ENCODE measurements around the gene ACSS2. TPM values are rescaled to one million over a fixed set of nuclear protein-coding genes. Genes with fewer than 3 reads are reported as not detected.

Gene ACSS2
- total RNA-seq, 1 donor = 32.3 TPM

DNA sequence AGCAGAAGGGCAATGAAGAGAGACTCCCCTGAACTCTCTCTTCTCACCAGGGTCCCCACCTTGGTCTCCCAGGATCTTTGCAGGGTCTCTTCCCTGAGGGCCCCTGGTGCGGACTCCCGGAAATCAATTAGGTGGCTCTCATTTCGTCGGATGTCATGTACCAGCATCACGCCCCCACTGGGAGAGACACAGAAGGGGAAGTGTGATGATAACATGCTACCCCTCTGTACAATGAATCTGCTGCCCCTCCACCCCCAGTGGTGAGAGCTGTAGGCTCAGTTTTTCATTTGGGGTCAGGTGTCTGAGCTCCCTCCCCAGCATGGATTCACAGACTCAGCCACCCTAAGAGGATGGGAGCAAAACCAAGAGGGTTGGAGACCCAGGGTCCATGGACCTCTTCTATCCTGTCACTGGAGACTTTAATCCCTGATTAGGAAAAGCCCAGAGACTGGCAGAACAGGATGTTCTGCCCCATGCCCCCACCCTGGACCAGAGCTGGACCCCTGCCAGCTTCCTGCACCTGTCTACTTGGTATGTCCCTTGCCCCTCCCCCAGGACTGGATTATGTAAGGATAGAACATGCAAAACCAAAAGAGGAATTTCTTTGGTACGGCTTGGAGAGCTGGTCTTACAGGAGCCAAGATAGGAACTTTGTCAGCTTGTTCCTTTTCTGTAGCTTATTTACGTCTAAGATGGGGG lies 14.9 kb upstream of the ACSS2 start:
- TF ChIP-seq, protein P1, sequence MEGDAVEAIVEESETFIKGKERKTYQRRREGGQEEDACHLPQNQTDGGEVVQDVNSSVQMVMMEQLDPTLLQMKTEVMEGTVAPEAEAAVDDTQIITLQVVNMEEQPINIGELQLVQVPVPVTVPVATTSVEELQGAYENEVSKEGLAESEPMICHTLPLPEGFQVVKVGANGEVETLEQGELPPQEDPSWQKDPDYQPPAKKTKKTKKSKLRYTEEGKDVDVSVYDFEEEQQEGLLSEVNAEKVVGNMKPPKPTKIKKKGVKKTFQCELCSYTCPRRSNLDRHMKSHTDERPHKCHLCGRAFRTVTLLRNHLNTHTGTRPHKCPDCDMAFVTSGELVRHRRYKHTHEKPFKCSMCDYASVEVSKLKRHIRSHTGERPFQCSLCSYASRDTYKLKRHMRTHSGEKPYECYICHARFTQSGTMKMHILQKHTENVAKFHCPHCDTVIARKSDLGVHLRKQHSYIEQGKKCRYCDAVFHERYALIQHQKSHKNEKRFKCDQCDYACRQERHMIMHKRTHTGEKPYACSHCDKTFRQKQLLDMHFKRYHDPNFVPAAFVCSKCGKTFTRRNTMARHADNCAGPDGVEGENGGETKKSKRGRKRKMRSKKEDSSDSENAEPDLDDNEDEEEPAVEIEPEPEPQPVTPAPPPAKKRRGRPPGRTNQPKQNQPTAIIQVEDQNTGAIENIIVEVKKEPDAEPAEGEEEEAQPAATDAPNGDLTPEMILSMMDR (IDR thresholded peaks at IDR 0.05; ENCODE audit: insufficient read depth, low read length) = no peak
- H3K4me3 ChIP-seq (ENCODE audit: low read depth, low read length) = no peak overlapping the region
- no peak for DNase-seq (ENCODE audit: low read depth)

GRCh38 chr20:34862724-34863123 lies 13.7 kb upstream of the ACSS2 start:
- no peak for DNase-seq (ENCODE audit: low read depth)
- TF ChIP-seq, protein P1 (IDR thresholded peaks at IDR 0.05; ENCODE audit: insufficient read depth, low read length) = no peak
- no peak overlapping the region for H3K4me3 ChIP-seq (ENCODE audit: low read depth, low read length)

DNA sequence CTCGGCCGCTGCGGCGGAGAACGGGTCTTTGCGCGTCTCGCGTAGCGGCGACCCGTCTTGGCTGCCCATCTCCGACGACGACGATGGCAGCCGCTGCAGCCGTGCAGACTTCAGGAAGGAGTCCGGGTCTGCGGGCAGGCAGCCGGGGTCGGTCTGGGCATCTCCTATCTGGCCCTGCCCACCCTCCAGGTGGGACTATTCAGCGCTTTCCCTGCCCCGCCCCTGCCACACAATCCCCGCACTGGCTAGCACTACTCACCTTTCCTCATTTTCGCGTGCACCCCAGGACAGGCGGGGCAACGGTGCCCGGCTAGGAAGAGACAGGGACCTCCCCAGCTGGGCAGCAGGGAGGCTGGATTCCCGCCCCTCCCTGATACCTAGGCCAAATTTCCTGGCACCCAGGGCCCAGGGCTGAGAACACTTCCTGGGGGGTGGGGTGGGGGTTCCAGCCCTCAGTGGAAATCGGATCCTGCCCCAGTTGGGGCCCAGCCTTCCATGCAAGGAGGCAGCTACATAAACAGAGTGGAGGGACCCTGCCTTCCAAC lies 12.9 kb upstream of the ACSS2 start:
- no peak overlapping the region for H3K4me3 ChIP-seq (ENCODE audit: low read depth, low read length)
- TF ChIP-seq, protein P1 (IDR thresholded peaks at IDR 0.05; ENCODE audit: insufficient read depth, low read length) = no peak
- DNase-seq (ENCODE audit: low read depth) = no peak

DNA sequence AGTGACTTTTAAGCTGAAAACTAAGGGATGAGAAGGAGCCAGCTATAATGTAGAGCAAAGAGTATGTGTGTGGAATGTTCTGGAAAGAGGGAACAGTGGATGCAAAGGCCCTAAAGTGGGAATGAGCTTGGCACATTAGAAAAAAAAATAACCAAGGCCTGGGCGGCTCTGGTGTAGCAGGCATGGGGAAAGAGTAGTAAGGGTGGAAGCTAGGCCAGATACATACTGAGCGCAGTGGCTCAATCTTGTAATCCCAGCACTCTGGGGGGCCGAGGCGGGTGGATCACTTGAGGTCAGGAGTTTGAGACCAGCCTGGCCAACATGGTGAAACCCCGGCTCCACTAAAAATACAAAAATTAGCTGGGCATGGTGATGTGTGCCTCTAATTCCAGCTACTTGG lies 12.2 kb upstream of the ACSS2 start:
- TF ChIP-seq, protein P1 (IDR thresholded peaks at IDR 0.05; ENCODE audit: insufficient read depth, low read length) = no peak
- no peak for DNase-seq (ENCODE audit: low read depth)
- H3K4me3 ChIP-seq (ENCODE audit: low read depth, low read length) = no peak overlapping the region

GRCh38 chr20:34871320-34871926 lies 5.0 kb upstream of the ACSS2 start:
- DNase-seq (ENCODE audit: low read depth) = no peak
- peak overlapping the region; percentile 88 for H3K4me3 ChIP-seq (ENCODE audit: low read depth, low read length)
- TF ChIP-seq, protein P1 (IDR thresholded peaks at IDR 0.05; ENCODE audit: insufficient read depth, low read length) = no peak

DNA sequence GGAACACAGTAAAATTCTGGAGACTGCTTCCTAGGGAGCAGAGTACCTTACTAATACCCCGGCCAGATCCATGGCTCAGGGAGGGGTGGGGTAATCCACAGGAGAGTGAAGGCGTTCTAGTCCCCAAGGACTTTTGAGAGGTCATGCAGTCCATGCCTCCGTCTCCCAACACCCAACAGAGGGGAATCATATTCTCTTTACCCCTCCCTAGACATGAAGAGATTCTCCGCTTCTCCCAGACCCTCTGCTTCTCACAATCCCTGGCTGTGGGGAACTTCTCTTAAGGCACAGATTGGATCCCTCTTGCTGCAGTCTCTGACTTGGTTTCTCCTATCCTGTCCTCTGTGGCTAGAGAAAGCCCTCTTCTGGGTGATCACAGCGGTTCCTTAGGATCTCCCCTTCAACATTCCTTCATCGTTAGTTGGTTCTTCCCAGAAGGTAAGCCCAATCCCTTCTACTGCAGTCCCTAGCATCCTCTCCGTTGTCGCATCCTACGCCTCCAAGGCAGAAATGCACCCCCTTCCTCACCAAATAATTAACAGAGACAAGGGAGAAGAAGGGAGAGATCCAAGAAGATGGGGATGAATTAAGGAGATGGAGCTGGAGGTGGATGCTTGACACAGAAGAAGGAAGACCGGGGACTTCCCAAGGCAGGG lies 4.3 kb upstream of the ACSS2 start:
- no peak for DNase-seq (ENCODE audit: low read depth)
- TF ChIP-seq, protein P1 (IDR thresholded peaks at IDR 0.05; ENCODE audit: insufficient read depth, low read length) = no peak
- peak overlapping the region; percentile 88 for H3K4me3 ChIP-seq (ENCODE audit: low read depth, low read length)

All from fibroblast of the aortic adventitia (primary cell).